Liver (tissue), 9 donors: ENCODE measurements around the gene OSBPL9. TPM values are rescaled to one million over a fixed set of nuclear protein-coding genes. Genes with fewer than 3 reads are reported as not detected.

Experiments used
- DNase-seq: peaks from one replicate; pipeline ENCODE4 v3.0.0-alpha.2; 2017; ENCODE audit warnings: low spot score
- H3K27ac ChIP-seq, 2 donors: one replicate each; pipeline ENCODE4 v1.7.0; 2013; ENCODE audit warnings: inconsistent platforms in 2 of 2, low read length in 2 of 2, control low read depth in 1 of 2, low read depth in 1 of 2, mild to moderate bottlenecking in 1 of 2
- H3K27me3 ChIP-seq, 4 donors: one replicate each; pipeline versions ENCODE4 v1.6.1 to v1.7.0; 2013; ENCODE audit warnings: low read length in 3 of 4, inconsistent platforms in 1 of 4, mild to moderate bottlenecking in 1 of 4, moderate library complexity in 1 of 4; ENCODE audit not compliant: control insufficient read depth in 4 of 4, insufficient read depth in 4 of 4
- H3K36me3 ChIP-seq, 4 donors: one replicate each; pipeline versions ENCODE4 v1.6.1 to v1.7.0; 2013; ENCODE audit warnings: low read length in 3 of 4, mild to moderate bottlenecking in 3 of 4, low read depth in 1 of 4, moderate library complexity in 1 of 4; ENCODE audit not compliant: control insufficient read depth in 4 of 4, insufficient read depth in 3 of 4
- H3K4me1 ChIP-seq, 4 donors: one replicate each; pipeline versions ENCODE4 v1.6.1 to v1.7.0; 2013; ENCODE audit warnings: low read length in 3 of 4, mild to moderate bottlenecking in 3 of 4, moderate library complexity in 1 of 4; ENCODE audit not compliant: control insufficient read depth in 4 of 4, insufficient read depth in 4 of 4
- H3K4me3 ChIP-seq, 3 donors: one replicate each; pipeline versions ENCODE4 v1.6.1 to v1.7.0; 2013; ENCODE audit warnings: low read length in 3 of 3, control low read depth in 1 of 3, low read depth in 1 of 3, mild to moderate bottlenecking in 1 of 3
- H3K9ac ChIP-seq, 2 donors: one replicate each; pipeline ENCODE4 v1.7.0; 2013; ENCODE audit warnings: low read length in 2 of 2, mild to moderate bottlenecking in 2 of 2, moderate library complexity in 2 of 2, control low read depth in 1 of 2, low read depth in 1 of 2
- H3K9me3 ChIP-seq, 4 donors: one replicate each; pipeline versions ENCODE4 v1.6.1 to v1.7.0; 2013; ENCODE audit warnings: low read length in 3 of 4; ENCODE audit not compliant: control insufficient read depth in 4 of 4
- ATF3 ChIP-seq: IDR thresholded peaks from 2 replicates; pipeline ENCODE4 v1.6.1; 2016; ENCODE audit warnings: antibody characterized with exemption
- CTCF ChIP-seq: fragments of 150-350 bp; IDR thresholded peaks from 2 replicates; pipeline ENCODE4 v1.5.1; 2017; ENCODE audit warnings: improper control_type of control experiment, low read depth, low read length; ENCODE audit not compliant: missing input control
- EGR1 ChIP-seq, 2 donors: IDR thresholded peaks; 2 replicates each; pipeline ENCODE4 v1.6.1; 2016 to 2018; ENCODE audit warnings: antibody characterized with exemption in 2 of 2, low read depth in 2 of 2
- FOXA1 ChIP-seq: IDR thresholded peaks from 2 replicates; pipeline ENCODE4 v1.6.1; 2016; ENCODE audit warnings: antibody characterized with exemption
- FOXA2 ChIP-seq: IDR thresholded peaks from 2 replicates; pipeline ENCODE4 v1.6.1; 2016; ENCODE audit warnings: antibody characterized with exemption
- GABPA ChIP-seq, 2 donors: IDR thresholded peaks in 1 of 2; conservative IDR thresholded peaks in 1 of 2; 2 replicates each; pipeline ENCODE4 v1.6.1; 2016; ENCODE audit warnings: antibody characterized with exemption in 2 of 2, mild to moderate bottlenecking in 1 of 2, moderate library complexity in 1 of 2
- HNF4A ChIP-seq, 2 donors: conservative IDR thresholded peaks; 2 replicates each; pipeline ENCODE4 v1.6.1; 2016; ENCODE audit warnings: antibody characterized with exemption in 2 of 2, mild to moderate bottlenecking in 2 of 2
- HNF4G ChIP-seq: IDR thresholded peaks from 2 replicates; pipeline ENCODE4 v1.6.1; 2016; ENCODE audit warnings: antibody characterized with exemption
- JUND ChIP-seq, 2 donors: IDR thresholded peaks; 2 replicates each; pipeline ENCODE4 v1.6.1; 2016; ENCODE audit warnings: antibody characterized with exemption in 2 of 2
- MAX ChIP-seq: IDR thresholded peaks from 2 replicates; pipeline ENCODE4 v1.6.1; 2016; ENCODE audit warnings: antibody characterized with exemption
- NR2F2 ChIP-seq: IDR thresholded peaks from 2 replicates; pipeline ENCODE4 v1.6.1; 2016; ENCODE audit warnings: antibody characterized with exemption
- RAD21 ChIP-seq, 2 donors: IDR thresholded peaks; 2 replicates each; pipeline ENCODE4 v1.6.1; 2016; ENCODE audit warnings: antibody characterized with exemption in 2 of 2, mild to moderate bottlenecking in 2 of 2
- REST ChIP-seq: IDR thresholded peaks from 2 replicates; pipeline ENCODE4 v1.6.1; 2016; ENCODE audit warnings: antibody characterized with exemption, mild to moderate bottlenecking
- RXRA ChIP-seq, 2 donors: IDR thresholded peaks; 2 replicates each; pipeline ENCODE4 v1.6.1; 2017 to 2018; ENCODE audit warnings: antibody characterized with exemption in 2 of 2, mild to moderate bottlenecking in 1 of 2
- SP1 ChIP-seq: IDR thresholded peaks from 2 replicates; pipeline ENCODE4 v1.6.1; 2018; ENCODE audit warnings: antibody characterized with exemption, mild to moderate bottlenecking
- TAF1 ChIP-seq: conservative IDR thresholded peaks from 2 replicates; pipeline ENCODE4 v1.6.1; 2016; ENCODE audit warnings: antibody characterized with exemption, mild to moderate bottlenecking
- YY1 ChIP-seq: IDR thresholded peaks from 2 replicates; pipeline ENCODE4 v1.6.1; 2016; ENCODE audit warnings: antibody characterized with exemption, mild to moderate bottlenecking
- ZBTB33 ChIP-seq: IDR thresholded peaks from 2 replicates; pipeline ENCODE4 v1.6.1; 2016; ENCODE audit warnings: antibody characterized with exemption
- polyA plus RNA-seq, 2 donors: library from polyadenylated mRNA; stranded (reverse) in 1 of 2; unstranded in 1 of 2; fragments of 200-250 nt in 1 of 2; fragments of >200 nt in 1 of 2; fragmentation: Nextera tagmentation in 1 of 2; extraction: Ambion mirVana in 1 of 2; gene quantifications; one replicate each; pipeline versions ENCODE4 v1.2.1 to v1.2.3, GENCODE V29; 2013 to 2015
- total RNA-seq, 2 donors: library from RNA; depleted of rRNA; stranded (reverse); fragments of >200 nt; gene quantifications; one replicate each; pipeline ENCODE4 v1.2.3, GENCODE V29; 2014
- donor health status: healthy.
- donor health status: healthy.
- donor health status: healthy.
- donor health status: healthy.
- donor health status: healthy.

OSBPL9 gene
- total and polyA plus RNA-seq, 4 donors = 52.1 to 129 (median 60.4) TPM

- H3K4me1 ChIP-seq = peaks cover 4 to 26% (median 19%) of the 10 kb centered on the region in 4 donors
- no peak overlapping the region for H3K4me3 ChIP-seq
- DNase-seq = no peak
These were observed 178.0 kb downstream of the OSBPL9 start for GRCh38 chr1:51794868-51795267.

More at GRCh38 chr1:51794868-51795267, 178.0 kb downstream of the OSBPL9 start:
- peaks cover 4 to 54% (median 38%) of the 10 kb centered on the region in 4 donors for H3K36me3 ChIP-seq
- TF ChIP-seq NR2F2 (no peak), GABPA (IDR thresholded peaks at IDR 0.05 in 1 of 2, conservative IDR thresholded peaks at IDR 0.05 in 1 of 2) (no peak), RAD21 (IDR thresholded peaks at IDR 0.05) (peak; percentile 46 to 50), FOXA1 (peak; percentile 87), REST (peak; percentile 58), SP1 (peak; percentile 85), HNF4A (conservative IDR thresholded peaks at IDR 0.05) (peak; percentile 70 to 81), ZBTB33 (peak; percentile 69), MAX (peak; percentile 43), ATF3 (no peak), RXRA (IDR thresholded peaks at IDR 0.05) (peak; percentile 58 to 81), TAF1 (peak; percentile 43), YY1 (peak; percentile 73), EGR1 (IDR thresholded peaks at IDR 0.05; ENCODE audit: low read depth in 2 of 2) (peak in 1 of 2 donors; percentile 58), JUND (IDR thresholded peaks at IDR 0.05) (peak; percentile 68 to 70), FOXA2 (peak; percentile 94), HNF4G (no peak), CTCF (no peak)
- H3K9ac ChIP-seq = no peak overlapping the region
- no peaks in the 10 kb centered on the region for H3K27me3 ChIP-seq
- H3K27ac ChIP-seq = peak overlapping the region; percentile 70 to 83
- H3K9me3 ChIP-seq = no peaks in the 10 kb centered on the region
